H9 (cell line): ENCODE results near the gene PLEKHJ1. TPM values are rescaled to one million over a fixed set of nuclear protein-coding genes. Genes with fewer than 3 reads are reported as not detected.

Experiments
- DNase-seq: peaks from one replicate; pipeline ENCODE4 v3.0.0-alpha.2; 2017
- H2AFZ ChIP-seq: one replicate; pipeline ENCODE4 v1.6.1; 2013; ENCODE audit warnings: mild to moderate bottlenecking, low read length, control low read depth, moderate library complexity
- H2AK5ac ChIP-seq: 2 replicates; pipeline ENCODE4 v1.6.1; 2013; ENCODE audit warnings: low read length, control low read depth, mixed read lengths; ENCODE audit not compliant: insufficient read length
- H2BK120ac ChIP-seq: one replicate; pipeline ENCODE4 v1.6.1; 2013; ENCODE audit warnings: low read depth, mild to moderate bottlenecking, low read length, control low read depth, inconsistent platforms; ENCODE audit not compliant: poor library complexity, severe bottlenecking
- H2BK12ac ChIP-seq: 2 replicates; pipeline ENCODE4 v1.6.1; 2013; ENCODE audit warnings: low read length, control low read depth, mixed read lengths, low read depth; ENCODE audit not compliant: insufficient read length
- H2BK15ac ChIP-seq: 2 replicates; pipeline ENCODE4 v1.6.1; 2013; ENCODE audit warnings: low read depth, low read length, control low read depth
- H2BK20ac ChIP-seq: one replicate; pipeline ENCODE4 v1.6.1; 2013; ENCODE audit warnings: low read depth, mild to moderate bottlenecking, low read length, control low read depth, inconsistent platforms; ENCODE audit not compliant: poor library complexity, severe bottlenecking
- H2BK5ac ChIP-seq: 2 replicates; pipeline ENCODE4 v1.6.1; 2013; ENCODE audit warnings: low read length, control low read depth, mixed read lengths; ENCODE audit not compliant: insufficient read length
- H3K14ac ChIP-seq: 2 replicates; pipeline ENCODE4 v1.6.1; 2013; ENCODE audit warnings: low read length, control low read depth; ENCODE audit not compliant: insufficient read depth
- H3K18ac ChIP-seq: 2 replicates; pipeline ENCODE4 v1.6.1; 2013; ENCODE audit warnings: low read depth, mild to moderate bottlenecking, mixed read lengths, low read length, control low read depth; ENCODE audit not compliant: insufficient read length
- H3K23ac ChIP-seq: 2 replicates; pipeline ENCODE4 v1.6.1; 2013; ENCODE audit warnings: low read length, control low read depth, mixed read lengths, low read depth; ENCODE audit not compliant: insufficient read length
- H3K23me2 ChIP-seq: 2 replicates; pipeline ENCODE4 v1.6.1; 2013; ENCODE audit warnings: low read depth, mild to moderate bottlenecking, mixed read lengths, low read length, control low read depth; ENCODE audit not compliant: insufficient read length, poor library complexity, severe bottlenecking
- H3K27ac ChIP-seq: 2 replicates; pipeline ENCODE4 v1.5.1; 2013; ENCODE audit warnings: low read length, control low read depth, mixed read lengths, low read depth; ENCODE audit not compliant: insufficient read length
- H3K27me3 ChIP-seq: 2 replicates; pipeline ENCODE4 v1.6.1; 2013; ENCODE audit warnings: low read length, control low read depth, inconsistent platforms; ENCODE audit not compliant: insufficient read depth
- H3K4ac ChIP-seq: 2 replicates; pipeline ENCODE4 v1.6.1; 2013; ENCODE audit warnings: low read depth, mild to moderate bottlenecking, control low read depth, inconsistent platforms, low read length, moderate library complexity
- H3K4me1 ChIP-seq: 2 replicates; pipeline ENCODE4 v1.6.1; 2013; ENCODE audit warnings: low read length, control low read depth, inconsistent platforms; ENCODE audit not compliant: insufficient read depth
- H3K4me2 ChIP-seq: 2 replicates; pipeline ENCODE4 v1.6.1; 2013; ENCODE audit warnings: low read length, control low read depth, mixed read lengths; ENCODE audit not compliant: insufficient read length, insufficient read depth
- H3K56ac ChIP-seq: 2 replicates; pipeline ENCODE4 v1.6.1; 2013; ENCODE audit warnings: low read depth, mild to moderate bottlenecking, mixed read lengths, low read length, control low read depth; ENCODE audit not compliant: insufficient read length
- H3K79me1 ChIP-seq: 2 replicates; pipeline ENCODE4 v1.6.1; 2013; ENCODE audit warnings: low read depth, mild to moderate bottlenecking, moderate library complexity, low read length, control low read depth, inconsistent platforms; ENCODE audit not compliant: insufficient read depth, poor library complexity, severe bottlenecking
- H3K79me2 ChIP-seq: 2 replicates; pipeline ENCODE4 v1.6.1; 2013; ENCODE audit warnings: low read length, control low read depth, inconsistent platforms; ENCODE audit not compliant: insufficient read depth
- H3K9ac ChIP-seq: 2 replicates; pipeline ENCODE4 v1.6.1; 2013; ENCODE audit warnings: low read length, control low read depth, mixed read lengths; ENCODE audit not compliant: insufficient read length; ENCODE audit errors: extremely low read depth
- H3K9me3 ChIP-seq: one replicate; pipeline ENCODE4 v1.6.1; 2013; ENCODE audit warnings: low read depth, low read length, inconsistent platforms; ENCODE audit not compliant: control insufficient read depth
- H3T11ph ChIP-seq: one replicate; pipeline ENCODE4 v1.6.1; 2013; ENCODE audit warnings: mild to moderate bottlenecking, low read length, control low read depth, inconsistent platforms
- H4K20me1 ChIP-seq: one replicate; pipeline ENCODE4 v1.6.1; 2013; ENCODE audit not compliant: control insufficient read depth, insufficient read length, insufficient read depth
- H4K5ac ChIP-seq: 2 replicates; pipeline ENCODE4 v1.6.1; 2013; ENCODE audit warnings: low read depth, mild to moderate bottlenecking, mixed read lengths, low read length, control low read depth; ENCODE audit not compliant: insufficient read length
- H4K8ac ChIP-seq: replicated peaks from 2 replicates; pipeline ENCODE4 v1.6.1; 2013; ENCODE audit warnings: low read length, control low read depth, mixed read lengths, low read depth; ENCODE audit not compliant: insufficient read length
- H4K91ac ChIP-seq: 2 replicates; pipeline ENCODE4 v1.6.1; 2013; ENCODE audit warnings: low read depth, mild to moderate bottlenecking, moderate library complexity, mixed read lengths, low read length, control low read depth; ENCODE audit not compliant: insufficient read length
- H3K27ac Mint-ChIP-seq, 3 experiments: 2 replicates in 2 of 3; 3 replicates in 1 of 3; pipeline ENCODE4 v1.8.0; 2020 to 2021; ENCODE audit warnings: mixed read lengths in 3 of 3, mild to moderate bottlenecking in 1 of 3, moderate library complexity in 1 of 3
- H3K27me3 Mint-ChIP-seq: 2 replicates; pipeline ENCODE4 v1.8.0; 2021; ENCODE audit warnings: low read depth, mild to moderate bottlenecking, moderate library complexity, mixed read lengths
- H3K36me3 Mint-ChIP-seq, 3 experiments: 2 replicates in 2 of 3; 3 replicates in 1 of 3; pipeline ENCODE4 v1.8.0; 2020 to 2021; ENCODE audit warnings: low read depth in 3 of 3, mixed read lengths in 3 of 3; ENCODE audit not compliant: insufficient read depth in 1 of 3
- H3K4me1 Mint-ChIP-seq, 2 experiments: 2 replicates each; pipeline ENCODE4 v1.8.0; 2020; ENCODE audit warnings: mixed read lengths in 2 of 2
- H3K4me3 Mint-ChIP-seq, 2 experiments: 2 replicates in 1 of 2; 3 replicates in 1 of 2; pipeline ENCODE4 v1.8.0; 2020 to 2021; ENCODE audit warnings: mild to moderate bottlenecking in 2 of 2, mixed read lengths in 2 of 2, moderate library complexity in 1 of 2
- H3K9me3 Mint-ChIP-seq, 2 experiments: 2 replicates in 1 of 2; 3 replicates in 1 of 2; pipeline ENCODE4 v1.8.0; 2020; ENCODE audit warnings: mild to moderate bottlenecking in 2 of 2, mixed read lengths in 2 of 2, moderate library complexity in 1 of 2
- CTCF ChIP-seq: fragments of 200-600 bp; sonication (generic); conservative IDR thresholded peaks from 3 replicates; pipeline ENCODE4 v1.8.0; 2021; ENCODE audit warnings: antibody characterized with exemption, mild to moderate bottlenecking
- WGBS: extraction: QIAGEN DNeasy Blood & Tissue Kit; methylation state at CpG from one replicate; pipeline ENCODE4 v1.1.7; 2013; ENCODE audit warnings: missing lambda C conversion rate, low lambda C conversion rate, mixed read lengths; ENCODE audit not compliant: insufficient read length; ENCODE audit errors: extremely low coverage; 5-methylcytosine and 5-hydroxymethylcytosine counted together
- total RNA-seq: library from RNA; stranded (reverse); gene quantifications from 2 replicates; pipeline ENCODE4 v1.2.1, GENCODE V29; 2021

Gene PLEKHJ1
- total RNA-seq, 1 experiment from 2014 or later = 139 TPM

GRCh38 chr19:2225415-2226050 lies 10.6 kb downstream of the PLEKHJ1 start:
- Histone ChIP-seq H2BK5ac (no peak overlapping the region), H3K27me3 (no peaks in the 10 kb centered on the region), H4K5ac (no peak overlapping the region), H3K14ac (no peak overlapping the region), H4K8ac (no peak overlapping the region), H3K4ac (no peak overlapping the region), H4K20me1 (no peaks in the 10 kb centered on the region), H3K9ac (no peak overlapping the region), H3K27ac (no peak overlapping the region), H2AK5ac (no peak overlapping the region), H3K79me2 (no peaks in the 10 kb centered on the region), H3K79me1 (no peaks in the 10 kb centered on the region), H2BK12ac (no peak overlapping the region), H3K18ac (no peak overlapping the region), H3K9me3 (no peaks in the 10 kb centered on the region), H2AFZ (no peak overlapping the region), H3K56ac (no peak overlapping the region), H4K91ac (no peak overlapping the region), H3K23ac (no peak overlapping the region), H2BK15ac (no peak overlapping the region), H3T11ph (no peak overlapping the region), H2BK120ac (no peak overlapping the region), H2BK20ac (no peak overlapping the region), H3K4me1 (no peaks in the 10 kb centered on the region), H3K23me2 (no peaks in the 10 kb centered on the region), H3K4me2 (no peak overlapping the region)
- Mint-ChIP-seq H3K9me3 (no peaks in the 10 kb centered on the region), H3K36me3 (peaks cover 9 to 50% (median 39%) of the 10 kb centered on the region in 3 experiments; a peak in 6 of 7 replicates), H3K4me3 (no peak overlapping the region), H3K4me1 (no peaks in the 10 kb centered on the region), H3K27me3 (no peaks in the 10 kb centered on the region; the same call in 1 of the 2 replicates), H3K27ac (peak overlapping the region in 2 of 3 experiments; percentile 34 to 39; a peak in 1 of 7 replicates)
- DNase-seq = no peak
- WGBS = no CpG with 5 or more reads among the region's 32 CpGs
- TF ChIP-seq CTCF = no peak
